Loucy (cell line): ENCODE measurements around the gene FBRSL1.

Experiments
- H2AFZ ChIP-seq: fragments of 200-600 bp; sonication (generic); 2 replicates; pipeline ENCODE4 v1.6.0; 2016; ENCODE audit warnings: antibody characterized with exemption, mild to moderate bottlenecking, low read length, moderate library complexity
- H3F3A ChIP-seq: fragments of 200-600 bp; 2 replicates; pipeline ENCODE4 v1.6.0; 2016; ENCODE audit warnings: antibody characterized with exemption, low read depth, mild to moderate bottlenecking
- H3K27me3 ChIP-seq: fragments of 200-600 bp; sonication (generic); 2 replicates; pipeline ENCODE4 v1.6.1; 2014; ENCODE audit warnings: low read length, mild to moderate bottlenecking; ENCODE audit not compliant: insufficient read depth, poor library complexity, severe bottlenecking
- H3K36me3 ChIP-seq: fragments of 200-600 bp; sonication (generic); 2 replicates; pipeline ENCODE4 v1.6.1; 2016; ENCODE audit warnings: low read length; ENCODE audit not compliant: insufficient read depth
- H3K4me1 ChIP-seq: fragments of 200-600 bp; sonication (generic); 2 replicates; pipeline ENCODE4 v1.5.1; 2014; ENCODE audit warnings: low read length, mild to moderate bottlenecking; ENCODE audit not compliant: insufficient read depth, poor library complexity, severe bottlenecking
- H3K4me2 ChIP-seq: fragments of 200-600 bp; sonication (generic); 2 replicates; pipeline ENCODE4 v1.6.0; 2014; ENCODE audit warnings: antibody characterized with exemption, low read length, low read depth, mild to moderate bottlenecking; ENCODE audit not compliant: poor library complexity, severe bottlenecking
- H3K4me3 ChIP-seq: fragments of 200-600 bp; sonication (generic); 2 replicates; pipeline ENCODE4 v1.5.1; 2014; ENCODE audit warnings: low read length, mild to moderate bottlenecking, mixed read lengths; ENCODE audit not compliant: poor library complexity, severe bottlenecking
- H3K79me2 ChIP-seq: fragments of 200-600 bp; sonication (generic); 2 replicates; pipeline ENCODE4 v1.6.1; 2014; ENCODE audit warnings: low read length; ENCODE audit not compliant: insufficient read depth
- H3K9ac ChIP-seq: fragments of 200-600 bp; sonication (generic); 2 replicates; pipeline ENCODE4 v1.6.0; 2014; ENCODE audit warnings: mild to moderate bottlenecking, low read depth, low read length, moderate library complexity; ENCODE audit not compliant: poor library complexity, severe bottlenecking
- H3K9me2 ChIP-seq: fragments of 200-600 bp; sonication (generic); replicated peaks from 2 replicates; pipeline ENCODE4 v1.6.1; 2016; ENCODE audit warnings: low read depth, low read length, mixed read lengths
- H3K9me3 ChIP-seq: fragments of 200-600 bp; sonication (generic); 2 replicates; pipeline ENCODE4 v1.6.1; 2014; ENCODE audit warnings: mild to moderate bottlenecking, antibody characterized with exemption, low read length, low read depth; ENCODE audit not compliant: insufficient read depth
- H4K20me1 ChIP-seq: fragments of 200-600 bp; sonication (generic); 2 replicates; pipeline ENCODE4 v1.6.0; 2014; ENCODE audit warnings: antibody characterized with exemption, low read length, mild to moderate bottlenecking; ENCODE audit not compliant: insufficient read depth, poor library complexity, severe bottlenecking
- EZH2phosphoT487 ChIP-seq: fragments of 200-600 bp; IDR thresholded peaks from 2 replicates; pipeline ENCODE4 v1.6.1; 2018; ENCODE audit warnings: antibody characterized with exemption, mild to moderate bottlenecking, moderate library complexity, borderline replicate concordance
- TF ChIP-seq, protein P1 (sequence below): fragments of 200-600 bp; sonication (generic); conservative IDR thresholded peaks from 2 replicates; pipeline ENCODE4 v1.5.1; 2014; ENCODE audit warnings: mild to moderate bottlenecking, antibody characterized with exemption, low read length

The FBRSL1 gene

DNA sequence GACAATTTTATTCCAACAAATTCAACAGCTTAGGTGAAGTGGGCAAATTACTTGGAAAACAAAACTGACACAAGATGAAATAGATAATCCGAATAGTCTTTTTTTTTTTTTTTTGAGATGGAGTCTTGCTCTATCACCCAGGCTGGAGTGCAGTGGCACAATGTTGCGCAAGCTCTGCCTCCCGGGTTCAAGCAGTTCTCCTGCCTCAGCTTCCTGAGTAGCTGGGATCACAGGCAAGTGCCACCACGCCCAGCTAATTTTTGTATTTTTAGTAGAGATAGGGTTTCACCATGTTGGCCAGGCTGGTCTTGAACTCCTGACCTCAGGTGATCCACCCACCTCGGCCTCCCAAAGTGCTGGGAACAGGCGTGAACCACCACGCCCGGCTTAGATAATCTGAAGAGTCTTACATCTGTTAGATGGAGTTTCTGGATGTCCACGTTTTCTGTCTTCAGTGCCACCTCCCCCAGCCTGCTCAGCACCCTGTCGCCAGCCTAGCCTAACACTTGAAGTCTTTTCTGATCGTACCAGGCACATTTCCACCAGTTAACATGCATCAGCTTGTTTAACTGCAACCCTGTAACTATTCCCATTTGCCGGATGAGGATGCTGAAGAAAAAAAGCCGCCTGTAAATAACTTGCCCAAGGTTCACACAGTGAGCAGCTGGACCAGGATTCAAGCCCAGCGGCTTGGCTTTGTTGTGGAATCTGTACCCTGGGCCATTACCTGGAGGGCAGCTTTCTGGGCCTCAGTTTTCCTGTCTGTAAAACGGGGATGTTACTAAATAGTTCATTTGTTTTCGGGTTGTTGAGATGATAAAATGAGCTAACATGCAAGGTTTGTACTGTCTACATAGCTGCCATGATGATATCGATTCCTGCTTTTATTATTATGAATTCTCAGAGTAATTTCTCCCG lies 26.4 kb downstream of the FBRSL1 start:
- Histone ChIP-seq H3K9ac (no peak overlapping the region), H4K20me1 (no peaks in the 10 kb centered on the region), H2AFZ (no peak overlapping the region), H3K27me3 (no peaks in the 10 kb centered on the region), H3K36me3 (peaks cover 22% of the 10 kb centered on the region; the same call in 1 of the 2 replicates), H3K9me3 (no peaks in the 10 kb centered on the region; the same call in 1 of the 2 replicates), H3K4me3 (no peak overlapping the region), H3F3A (no peaks in the 10 kb centered on the region), H3K4me1 (no peaks in the 10 kb centered on the region), H3K4me2 (no peak overlapping the region), H3K9me2 (no peaks in the 10 kb centered on the region), H3K79me2 (peaks cover 6% of the 10 kb centered on the region; the same call in 1 of the 2 replicates)
- TF ChIP-seq, protein P1, sequence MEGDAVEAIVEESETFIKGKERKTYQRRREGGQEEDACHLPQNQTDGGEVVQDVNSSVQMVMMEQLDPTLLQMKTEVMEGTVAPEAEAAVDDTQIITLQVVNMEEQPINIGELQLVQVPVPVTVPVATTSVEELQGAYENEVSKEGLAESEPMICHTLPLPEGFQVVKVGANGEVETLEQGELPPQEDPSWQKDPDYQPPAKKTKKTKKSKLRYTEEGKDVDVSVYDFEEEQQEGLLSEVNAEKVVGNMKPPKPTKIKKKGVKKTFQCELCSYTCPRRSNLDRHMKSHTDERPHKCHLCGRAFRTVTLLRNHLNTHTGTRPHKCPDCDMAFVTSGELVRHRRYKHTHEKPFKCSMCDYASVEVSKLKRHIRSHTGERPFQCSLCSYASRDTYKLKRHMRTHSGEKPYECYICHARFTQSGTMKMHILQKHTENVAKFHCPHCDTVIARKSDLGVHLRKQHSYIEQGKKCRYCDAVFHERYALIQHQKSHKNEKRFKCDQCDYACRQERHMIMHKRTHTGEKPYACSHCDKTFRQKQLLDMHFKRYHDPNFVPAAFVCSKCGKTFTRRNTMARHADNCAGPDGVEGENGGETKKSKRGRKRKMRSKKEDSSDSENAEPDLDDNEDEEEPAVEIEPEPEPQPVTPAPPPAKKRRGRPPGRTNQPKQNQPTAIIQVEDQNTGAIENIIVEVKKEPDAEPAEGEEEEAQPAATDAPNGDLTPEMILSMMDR = no peak
- no peak for TF ChIP-seq EZH2phosphoT487

DNA sequence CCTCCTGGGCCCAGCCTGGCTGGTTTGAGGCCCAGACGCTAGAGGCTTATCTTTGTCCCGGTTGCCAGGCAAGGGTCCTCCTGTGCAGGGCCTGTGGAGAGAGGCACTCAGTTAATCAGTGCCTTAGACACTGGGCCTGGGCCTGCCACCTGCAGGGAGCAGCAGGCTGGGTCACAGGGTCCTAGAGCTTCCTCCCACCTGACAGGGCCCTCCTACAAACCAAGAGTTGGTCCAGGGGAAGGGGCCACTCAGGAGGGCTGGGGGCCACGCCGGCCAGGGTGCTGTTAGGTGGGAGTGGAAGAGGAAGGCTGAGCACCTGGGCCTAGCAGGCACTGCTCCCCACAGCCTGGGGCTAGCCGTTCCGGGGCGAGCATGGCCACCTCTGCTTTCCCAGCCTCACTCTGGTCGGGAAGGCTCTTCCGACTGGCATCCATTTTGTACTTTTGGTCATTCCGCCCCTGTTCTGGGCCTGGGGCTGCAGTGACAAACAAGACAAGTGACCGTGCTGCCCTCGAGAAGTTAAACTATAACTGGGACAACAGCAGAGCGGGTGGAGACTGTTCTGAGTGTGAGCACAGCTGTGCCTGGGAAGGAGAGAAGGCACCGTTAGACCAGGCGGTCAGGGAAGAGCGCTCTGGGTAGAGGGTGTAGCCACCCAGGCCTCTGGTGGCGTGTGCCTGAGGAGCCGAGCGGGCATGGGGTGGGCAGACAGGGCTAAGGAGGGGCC lies 27.2 kb downstream of the FBRSL1 start:
- H4K20me1 ChIP-seq = no peaks in the 10 kb centered on the region

DNA sequence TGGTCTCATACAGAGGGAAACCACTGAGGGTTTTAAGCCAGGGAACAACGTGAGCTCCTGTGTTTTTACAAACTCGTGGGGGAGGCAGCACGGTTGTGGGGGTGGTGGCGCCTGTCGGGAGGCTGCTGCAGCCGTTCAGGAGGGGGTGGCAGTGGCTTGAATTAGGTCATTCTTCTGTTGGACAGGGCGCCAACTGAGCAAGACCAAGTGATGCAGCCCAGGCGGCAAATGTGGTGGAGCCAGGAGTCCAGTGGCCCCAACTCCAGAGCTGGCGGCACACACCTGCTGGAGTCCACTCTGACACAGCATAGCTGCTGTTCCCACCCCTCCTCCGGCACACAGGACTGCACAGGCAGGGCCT lies 27.8 kb downstream of the FBRSL1 start:
- no peaks in the 10 kb centered on the region for H3F3A ChIP-seq
- no peak overlapping the region for H3K4me2 ChIP-seq
- H3K4me3 ChIP-seq = no peak overlapping the region
- no peaks in the 10 kb centered on the region for H4K20me1 ChIP-seq
- peaks cover 3% of the 10 kb centered on the region; the same call in 1 of the 2 replicates for H3K79me2 ChIP-seq
- no peak for TF ChIP-seq EZH2phosphoT487
- TF ChIP-seq, protein P1 = no peak
- no peaks in the 10 kb centered on the region; the same call in 1 of the 2 replicates for H3K9me3 ChIP-seq
- no peaks in the 10 kb centered on the region for H3K4me1 ChIP-seq
- no peak overlapping the region for H3K9ac ChIP-seq
- no peaks in the 10 kb centered on the region for H3K27me3 ChIP-seq
- H2AFZ ChIP-seq = no peak overlapping the region
- peaks cover 13% of the 10 kb centered on the region; the same call in 1 of the 2 replicates for H3K36me3 ChIP-seq
- no peaks in the 10 kb centered on the region for H3K9me2 ChIP-seq

More for the DNA sequence above, 27.2 kb downstream of the FBRSL1 start:
- no peak overlapping the region for H3K4me2 ChIP-seq
- H3K36me3 ChIP-seq = peaks cover 18% of the 10 kb centered on the region; the same call in 1 of the 2 replicates
- no peaks in the 10 kb centered on the region for H3F3A ChIP-seq
- H3K9me3 ChIP-seq = no peaks in the 10 kb centered on the region; the same call in 1 of the 2 replicates
- H3K9me2 ChIP-seq = no peaks in the 10 kb centered on the region
- peaks cover 3% of the 10 kb centered on the region; the same call in 1 of the 2 replicates for H3K79me2 ChIP-seq
- H2AFZ ChIP-seq = no peak overlapping the region
- no peak overlapping the region for H3K9ac ChIP-seq
- no peaks in the 10 kb centered on the region for H3K27me3 ChIP-seq
- TF ChIP-seq, protein P1 = no peak
- no peak for TF ChIP-seq EZH2phosphoT487
- H3K4me3 ChIP-seq = no peak overlapping the region
- no peaks in the 10 kb centered on the region for H3K4me1 ChIP-seq
